ENCODE results near the gene CDHR2. TPM values are rescaled to one million over a fixed set of nuclear protein-coding genes. Genes with fewer than 3 reads are reported as not detected.

The CDHR2 gene
- total and polyA plus RNA-seq, 2 of the 13 experiments (the other 11 are each of a cell fraction or from before 2014, with no cell fraction given) = 17.9 to 20.9 TPM

- TF ChIP-seq IKZF4 (CRISPR knock-in tag; IDR thresholded peaks at IDR 0.05; ENCODE audit: borderline replicate concordance, low read depth, not compliant biosample characterization) = no peak
- TF ChIP-seq ZNF230 (CRISPR knock-in tag; IDR thresholded peaks at IDR 0.05) = no peak
- no peak for TF ChIP-seq BRD4 (CRISPR knock-in tag; IDR thresholded peaks at IDR 0.05)
- peak; percentile 69; the same call in 1 of the 2 replicates for TF ChIP-seq ARID4A (CRISPR knock-in tag; IDR thresholded peaks at IDR 0.05; ENCODE audit: borderline replicate concordance)
- 0 out of 2 replicates have a peak, but pooled peaks have one; percentile 66 for TF ChIP-seq SRY (CRISPR knock-in tag; IDR thresholded peaks at IDR 0.05)
- TF ChIP-seq DNMT1 (CRISPR knock-in tag; IDR thresholded peaks at IDR 0.05) = no peak
- TF ChIP-seq MLLT10 (CRISPR knock-in tag; IDR thresholded peaks at IDR 0.05) = no peak
- TF ChIP-seq ZNF503 (CRISPR knock-in tag; IDR thresholded peaks at IDR 0.05) = no peak
- TF ChIP-seq ZNF83 (CRISPR knock-in tag; IDR thresholded peaks at IDR 0.05; ENCODE audit: borderline replicate concordance) = no peak
- peak in 1 of 2 experiments; percentile 29; a peak in 1 of 4 replicates for TF ChIP-seq HMGXB4 (CRISPR knock-in tag; IDR thresholded peaks at IDR 0.05; ENCODE audit: borderline replicate concordance in 1 of 2, low read depth in 1 of 2)
- no peak for TF ChIP-seq ZBTB38 (CRISPR knock-in tag; IDR thresholded peaks at IDR 0.05)
- 0 out of 2 replicates have a peak, but pooled peaks have one; percentile 17 for TF ChIP-seq MIXL1 (CRISPR knock-in tag; IDR thresholded peaks at IDR 0.05)
- no peak for TF ChIP-seq SATB2 (CRISPR knock-in tag; IDR thresholded peaks at IDR 0.05)
- no peak for TF ChIP-seq ZZZ3 (CRISPR knock-in tag; IDR thresholded peaks at IDR 0.05; ENCODE audit: borderline replicate concordance)
- 0 out of 2 replicates have a peak, but pooled peaks have one; percentile 67 for TF ChIP-seq ZNF383 (CRISPR knock-in tag; IDR thresholded peaks at IDR 0.05; ENCODE audit: borderline replicate concordance)
- no peak for TF ChIP-seq DMTF1 (CRISPR knock-in tag; IDR thresholded peaks at IDR 0.05)
- TF ChIP-seq ZNF496 (CRISPR knock-in tag; IDR thresholded peaks at IDR 0.05; ENCODE audit: insufficient replicate concordance) = no peak
- TF ChIP-seq PITX1 (CRISPR knock-in tag; IDR thresholded peaks at IDR 0.05) = 0 out of 2 replicates have a peak, but pooled peaks have one; percentile 21
- no peak for TF ChIP-seq NFKBIZ (CRISPR knock-in tag; IDR thresholded peaks at IDR 0.05)
- no peak for TF ChIP-seq TBP (CRISPR knock-in tag; IDR thresholded peaks at IDR 0.05)
Observed at GRCh38 chr5:176548967-176549444, at the start of gene CDHR2 (continued).

Measured in HepG2 (cell line).